ELR (cell line): ENCODE results near the gene CCND2.
A peak's percentile ranks its signal among the peaks of the same experiment; 100 is the strongest.

Experiments
- DNase-seq: peaks from one replicate; pipeline ENCODE4 v3.0.0-alpha.2; 2015; ENCODE audit warnings: low read depth

CCND2 gene

GRCh38 chr12:4289998-4290790, 16.6 kb downstream of the CCND2 start:
- DNase-seq: no peak

- no peak for DNase-seq
Observed at GRCh38 chr12:4292341-4293073, 18.9 kb downstream of the CCND2 start.

GRCh38 chr12:4293299-4293965, 19.9 kb downstream of the CCND2 start:
- DNase-seq: no peak

- DNase-seq: no peak
Observed at GRCh38 chr12:4293966-4294505, 20.5 kb downstream of the CCND2 start.

GRCh38 chr12:4296751-4297150, 23.2 kb downstream of the CCND2 start:
- DNase-seq: no peak

- no peak for DNase-seq
Observed at GRCh38 chr12:4297617-4298016, 24.1 kb downstream of the CCND2 start.

GRCh38 chr12:4300883-4301282, 27.3 kb downstream of the CCND2 start:
- DNase-seq: no peak

- no peak for DNase-seq
Observed at GRCh38 chr12:4301932-4302501, 28.5 kb downstream of the CCND2 start.

- DNase-seq: no peak
Observed at GRCh38 chr12:4302881-4303280, 29.3 kb downstream of the CCND2 start.

GRCh38 chr12:4303750-4304149, 30.2 kb downstream of the CCND2 start:
- DNase-seq: no peak

GRCh38 chr12:4307593-4308333, 34.2 kb downstream of the CCND2 start:
- peak; percentile 82 for DNase-seq

- DNase-seq: no peak
Observed at GRCh38 chr12:4308334-4308950, 34.9 kb downstream of the CCND2 start.

- DNase-seq: no peak
Observed at GRCh38 chr12:4311776-4312175, 38.2 kb downstream of the CCND2 start.

- DNase-seq: no peak
Observed at GRCh38 chr12:4312251-4312650, 38.7 kb downstream of the CCND2 start.

- no peak for DNase-seq
Observed at GRCh38 chr12:4320497-4320852, 46.9 kb downstream of the CCND2 start.

- peak; percentile 95 for DNase-seq
Observed at GRCh38 chr12:4320853-4321701, 47.5 kb downstream of the CCND2 start, which contains the start of gene TIGAR. Gene TIGAR (plus strand): TSS chr12:4321213. CDS start chr12:4321272, 59 bp downstream.

- no peak for DNase-seq
Observed at GRCh38 chr12:4322726-4323125, 49.2 kb downstream of the CCND2 start.
